Mesodermal cell (in vitro differentiated cells): Measurements from ENCODE around the gene LINGO4.

Experiments
- H3K27ac ChIP-seq: 2 replicates; pipeline ENCODE4 v1.7.0; 2013; ENCODE audit warnings: mild to moderate bottlenecking, low read depth, low read length, moderate library complexity; ENCODE audit not compliant: severe bottlenecking
- H3K36me3 ChIP-seq: 2 replicates; pipeline ENCODE4 v1.7.1; 2013; ENCODE audit warnings: mild to moderate bottlenecking, low read length, moderate library complexity; ENCODE audit not compliant: control insufficient read depth, insufficient read depth
- H3K4me1 ChIP-seq: one replicate; pipeline ENCODE4 v1.7.1; 2013; ENCODE audit warnings: mild to moderate bottlenecking, low read length; ENCODE audit not compliant: insufficient read depth, control insufficient read depth, poor library complexity, severe bottlenecking
- H3K4me3 ChIP-seq: 2 replicates; pipeline ENCODE4 v1.7.0; 2013; ENCODE audit warnings: low read length, control low read depth, mild to moderate bottlenecking; ENCODE audit not compliant: insufficient read depth, poor library complexity, severe bottlenecking; ENCODE audit errors: extremely low read depth
- H3K9me3 ChIP-seq: 2 replicates; pipeline ENCODE4 v1.7.1; 2013; ENCODE audit warnings: mild to moderate bottlenecking, low read length, moderate library complexity; ENCODE audit not compliant: control insufficient read depth
- WGBS, 2 experiments: methylation state at CpG; one replicate each; pipeline ENCODE4 v1.1.5; 2013; ENCODE audit warnings: missing lambda C conversion rate in 2 of 2; ENCODE audit not compliant: insufficient coverage in 2 of 2; 5-methylcytosine and 5-hydroxymethylcytosine counted together

The LINGO4 gene

DNA sequence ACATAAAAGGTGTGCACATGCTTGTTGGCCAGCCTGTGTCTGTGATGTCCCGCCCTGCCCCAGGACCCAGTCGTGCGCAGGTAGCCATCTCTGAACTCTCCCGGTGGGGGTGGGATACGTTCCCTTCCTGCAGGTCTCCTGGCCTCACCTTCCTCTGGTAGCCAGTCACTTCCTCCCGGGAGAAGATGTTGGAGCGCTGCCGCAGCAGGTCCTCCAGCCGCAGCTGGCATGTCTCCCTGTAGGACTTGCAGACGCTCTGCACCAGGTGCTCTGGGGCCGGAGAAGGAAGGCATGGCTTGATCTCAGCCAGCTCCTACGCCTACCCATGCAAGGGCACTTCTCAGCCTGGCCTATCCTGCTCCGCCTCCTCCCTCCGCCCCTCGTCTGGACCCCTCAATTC lies 9.2 kb upstream of the LINGO4 start:
- 89 to 97% methylated on average over 15 of the region's 15 CpGs for WGBS, 2 experiments
- H3K4me1 ChIP-seq: no peaks in the 10 kb centered on the region
- no peaks in the 10 kb centered on the region for H3K36me3 ChIP-seq
- H3K9me3 ChIP-seq: no peaks in the 10 kb centered on the region
- H3K27ac ChIP-seq: no peak overlapping the region
- no peak overlapping the region for H3K4me3 ChIP-seq

DNA sequence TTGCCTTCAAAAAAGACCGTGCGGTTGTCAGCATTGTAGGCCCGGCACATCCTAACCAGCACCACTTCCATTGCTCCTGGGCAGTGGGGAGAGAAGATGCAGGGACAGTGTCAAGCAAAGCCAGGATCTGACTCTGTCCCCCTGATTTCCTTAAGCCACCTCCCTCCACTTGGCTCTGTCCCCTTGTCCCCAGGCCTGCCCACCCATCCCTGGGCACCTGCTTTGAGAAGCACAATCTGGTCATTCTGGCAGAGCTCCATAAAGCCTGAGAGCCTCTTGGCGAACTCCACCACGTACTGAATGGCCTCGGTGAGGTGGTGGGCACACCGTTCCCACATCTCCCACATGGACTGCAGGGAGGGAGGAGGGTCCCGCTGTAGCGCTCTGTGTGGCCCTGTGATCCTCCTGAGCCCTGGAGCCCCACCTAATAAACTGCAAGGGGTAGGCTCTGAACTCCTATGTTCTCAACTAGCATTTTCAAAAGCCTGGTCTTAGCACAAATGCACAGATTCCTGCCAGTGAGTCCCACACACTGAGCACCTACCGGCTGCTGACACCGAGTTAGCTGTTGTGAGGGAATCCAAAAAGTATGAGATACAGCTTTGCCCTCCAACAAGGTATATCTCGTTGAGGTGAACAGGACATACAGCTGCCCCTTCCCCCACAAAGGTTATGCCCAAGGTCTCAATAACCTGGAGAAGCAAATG lies 8.2 kb upstream of the LINGO4 start:
- WGBS, 2 experiments: 87 to 96% methylated on average over 5 to 8 of the region's 12 CpGs
- Histone ChIP-seq H3K27ac (no peak overlapping the region), H3K9me3 (no peaks in the 10 kb centered on the region), H3K4me1 (no peaks in the 10 kb centered on the region), H3K4me3 (no peak overlapping the region), H3K36me3 (no peaks in the 10 kb centered on the region)

DNA sequence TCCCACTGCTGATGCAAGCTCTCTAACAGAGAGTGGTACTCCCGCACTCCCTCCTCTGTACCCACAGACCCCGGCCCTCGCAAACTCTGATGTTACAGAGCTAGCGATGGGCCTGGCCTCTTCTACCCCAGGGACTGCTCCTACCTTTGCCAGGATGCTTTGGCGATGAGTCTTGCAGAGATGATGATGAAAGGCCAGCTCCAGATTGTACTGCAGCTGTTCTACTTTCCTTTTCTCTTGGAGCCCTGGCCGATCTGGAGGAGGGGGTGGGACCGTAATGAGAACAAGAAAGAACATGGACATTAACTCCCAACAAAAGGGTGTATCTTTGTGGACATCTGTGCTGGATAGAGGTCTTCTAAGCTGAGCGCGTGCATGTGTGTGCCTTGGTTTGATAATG lies 6.0 kb upstream of the LINGO4 start:
- WGBS, 2 experiments: 86 to 97% methylated on average over 7 of the region's 9 CpGs
- Histone ChIP-seq H3K4me1 (no peaks in the 10 kb centered on the region), H3K27ac (no peak overlapping the region), H3K4me3 (no peak overlapping the region), H3K36me3 (no peaks in the 10 kb centered on the region), H3K9me3 (no peaks in the 10 kb centered on the region)

DNA sequence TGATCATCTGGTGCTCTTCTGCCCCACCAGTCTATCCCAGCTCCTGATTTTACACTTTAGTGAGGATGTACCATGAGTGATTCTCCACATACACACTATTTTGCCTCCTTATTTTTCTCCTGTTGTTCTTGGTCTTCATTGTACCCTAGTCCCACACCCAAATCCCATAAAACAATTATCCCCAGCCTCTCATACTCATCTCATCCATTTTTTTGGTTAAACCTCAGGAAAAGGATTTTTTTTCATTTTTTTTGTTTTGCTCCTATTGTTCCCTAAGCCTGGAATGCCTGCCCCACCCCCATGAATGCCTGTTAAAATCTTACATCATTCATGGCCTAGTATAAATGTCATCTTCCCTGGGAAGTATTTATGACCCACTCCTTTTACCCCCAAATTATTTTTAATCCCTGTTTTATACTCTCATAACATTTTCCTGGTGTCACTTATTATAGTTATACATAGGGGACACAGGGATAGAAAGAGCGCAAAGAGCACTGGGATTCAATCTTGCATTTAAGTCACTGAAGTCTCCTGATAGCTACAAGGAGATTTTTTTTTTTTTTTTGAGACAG lies 4.9 kb upstream of the LINGO4 start:
- Histone ChIP-seq H3K4me3 (no peak overlapping the region), H3K27ac (no peak overlapping the region), H3K9me3 (no peaks in the 10 kb centered on the region), H3K4me1 (no peaks in the 10 kb centered on the region), H3K36me3 (no peaks in the 10 kb centered on the region)
- WGBS, 2 experiments: 100% methylated on average over 1 of the region's 1 CpG

DNA sequence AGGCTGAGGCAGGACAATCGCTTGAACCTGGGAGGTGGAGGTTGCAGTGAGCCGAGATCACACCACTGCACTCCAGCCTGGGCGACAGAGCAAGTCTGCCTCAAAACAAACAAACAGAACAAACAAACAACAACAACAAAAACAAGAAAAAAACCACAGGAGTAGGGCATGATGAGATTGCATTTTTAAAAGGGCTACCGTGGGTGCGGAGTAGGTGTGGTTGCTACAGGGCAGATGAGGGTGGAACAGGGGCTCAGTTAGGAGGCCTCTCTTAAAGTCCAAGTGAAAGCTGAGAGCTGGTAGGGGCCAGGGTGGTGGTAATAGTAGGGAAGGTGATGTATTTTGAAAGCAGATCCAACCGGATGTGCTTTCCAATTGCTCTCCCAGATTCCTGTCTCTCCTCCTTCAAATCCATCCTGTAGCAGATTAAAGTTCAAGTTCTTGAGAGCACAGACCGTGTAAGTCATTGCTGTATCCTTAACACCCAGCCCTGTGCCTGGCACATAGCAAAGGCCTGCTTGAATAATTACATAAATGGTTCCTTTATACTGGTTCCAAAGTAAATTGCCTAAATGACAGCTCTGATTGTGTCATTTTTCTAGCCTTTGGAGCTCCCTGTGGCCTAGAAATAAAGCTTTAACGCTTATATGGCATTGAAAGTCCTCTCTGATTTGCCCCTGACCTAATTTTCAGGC lies 4.2 kb upstream of the LINGO4 start:
- no peaks in the 10 kb centered on the region for H3K9me3 ChIP-seq
- no peak overlapping the region for H3K27ac ChIP-seq
- no peak overlapping the region for H3K4me3 ChIP-seq
- H3K4me1 ChIP-seq: no peaks in the 10 kb centered on the region
- WGBS, 2 experiments: 63 to 91% methylated on average over 4 to 5 of the region's 8 CpGs
- H3K36me3 ChIP-seq: no peaks in the 10 kb centered on the region

DNA sequence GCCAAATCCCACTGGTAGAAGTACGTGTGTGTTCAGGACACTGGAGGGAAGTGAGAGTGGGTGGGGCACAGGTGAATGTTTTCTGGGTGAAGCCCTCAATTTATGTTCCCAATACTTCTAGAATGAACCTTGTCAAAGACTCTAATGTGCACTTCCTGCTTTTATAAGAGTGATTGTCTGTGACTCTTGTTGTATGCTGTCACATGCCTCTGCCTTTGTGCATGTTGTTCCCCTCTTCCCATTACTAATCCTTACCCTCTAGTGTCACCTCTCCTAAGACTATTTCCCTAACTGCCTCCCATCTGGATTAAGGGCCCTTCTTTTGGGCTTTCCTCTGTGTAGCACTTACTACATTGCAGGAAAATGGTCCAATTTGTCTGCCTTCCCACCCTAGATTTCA lies 2.5 kb upstream of the LINGO4 start:
- H3K27ac ChIP-seq: no peak overlapping the region
- H3K4me3 ChIP-seq: no peak overlapping the region
- WGBS, 2 experiments: no CpG with 5 or more reads among the region's 1 CpG
- no peaks in the 10 kb centered on the region for H3K36me3 ChIP-seq
- H3K4me1 ChIP-seq: no peaks in the 10 kb centered on the region
- H3K9me3 ChIP-seq: no peaks in the 10 kb centered on the region

DNA sequence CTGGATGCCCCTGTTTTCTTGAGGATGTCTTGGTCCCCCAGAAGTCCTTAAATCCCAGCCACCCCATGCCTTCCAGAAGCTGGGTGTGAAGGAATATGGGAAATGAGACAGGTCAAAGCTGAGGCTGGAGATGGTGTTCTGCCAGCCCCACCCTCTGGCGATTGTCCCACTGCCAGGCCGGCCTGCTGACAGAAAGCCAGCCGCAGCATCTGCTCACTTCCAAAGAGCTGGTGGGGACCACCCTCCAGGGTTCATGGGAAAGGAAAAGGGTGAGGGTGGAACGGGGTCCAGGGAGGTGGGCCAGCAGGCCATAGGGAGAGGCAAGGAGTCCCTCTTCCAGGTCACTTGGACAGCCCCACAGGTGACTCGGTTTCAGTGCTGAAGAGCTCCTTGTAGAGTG lies 1.9 kb upstream of the LINGO4 start:
- no peaks in the 10 kb centered on the region for H3K4me1 ChIP-seq
- no peak overlapping the region for H3K4me3 ChIP-seq
- no peaks in the 10 kb centered on the region for H3K9me3 ChIP-seq
- H3K27ac ChIP-seq: no peak overlapping the region
- H3K36me3 ChIP-seq: no peaks in the 10 kb centered on the region
- WGBS, 2 experiments: 94 to 97% methylated on average over 4 to 5 of the region's 5 CpGs

DNA sequence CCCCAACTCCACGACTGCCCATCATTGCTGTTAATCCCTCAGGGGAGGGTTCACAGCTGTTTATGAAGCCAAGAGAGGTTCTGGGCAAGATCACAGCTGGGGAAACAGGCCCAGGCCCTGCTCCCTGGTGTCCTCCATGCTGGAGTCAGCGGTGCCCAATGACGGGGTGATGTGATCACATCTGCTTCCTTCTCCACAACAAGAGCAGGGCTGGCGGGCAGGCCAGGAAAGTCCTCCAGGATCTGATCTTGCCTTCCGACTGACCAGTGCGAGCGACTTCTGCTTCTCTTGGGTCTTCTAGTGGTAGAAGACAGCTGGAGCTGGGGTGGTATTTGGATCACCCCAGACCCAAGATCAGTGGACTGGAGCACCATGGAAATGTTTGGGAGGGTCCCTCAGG lies 951 bp upstream of the LINGO4 start:
- Histone ChIP-seq H3K4me1 (no peaks in the 10 kb centered on the region), H3K9me3 (no peaks in the 10 kb centered on the region), H3K27ac (no peak overlapping the region), H3K36me3 (no peaks in the 10 kb centered on the region), H3K4me3 (no peak overlapping the region)
- 85 to 100% methylated on average over 2 of the region's 7 CpGs for WGBS, 2 experiments

DNA sequence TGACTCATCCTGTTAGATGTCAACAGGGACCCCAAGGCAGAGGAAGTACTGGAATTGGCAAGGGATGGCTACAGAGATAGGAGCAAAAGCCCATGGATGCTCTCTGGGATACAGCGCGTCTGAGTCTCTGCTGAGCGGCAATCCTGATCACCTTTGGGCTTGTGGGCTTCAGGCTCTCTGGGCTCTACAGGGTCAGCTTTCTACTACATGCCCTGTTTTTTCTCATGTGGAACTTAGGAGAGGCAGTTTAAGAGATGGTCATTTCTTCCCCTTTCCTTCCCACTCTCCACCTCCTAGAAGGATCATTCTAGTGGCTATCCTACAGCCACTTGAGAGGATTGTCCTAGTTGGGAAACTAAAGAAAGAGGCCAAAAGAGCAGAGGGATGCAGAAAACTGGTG lies 1.3 kb downstream of the LINGO4 start:
- Histone ChIP-seq H3K36me3 (no peaks in the 10 kb centered on the region), H3K4me3 (no peak overlapping the region), H3K9me3 (no peaks in the 10 kb centered on the region), H3K27ac (no peak overlapping the region), H3K4me1 (peaks cover 9% of the 10 kb centered on the region)
- WGBS, 2 experiments: 89 to 96% methylated on average over 3 of the region's 3 CpGs

DNA sequence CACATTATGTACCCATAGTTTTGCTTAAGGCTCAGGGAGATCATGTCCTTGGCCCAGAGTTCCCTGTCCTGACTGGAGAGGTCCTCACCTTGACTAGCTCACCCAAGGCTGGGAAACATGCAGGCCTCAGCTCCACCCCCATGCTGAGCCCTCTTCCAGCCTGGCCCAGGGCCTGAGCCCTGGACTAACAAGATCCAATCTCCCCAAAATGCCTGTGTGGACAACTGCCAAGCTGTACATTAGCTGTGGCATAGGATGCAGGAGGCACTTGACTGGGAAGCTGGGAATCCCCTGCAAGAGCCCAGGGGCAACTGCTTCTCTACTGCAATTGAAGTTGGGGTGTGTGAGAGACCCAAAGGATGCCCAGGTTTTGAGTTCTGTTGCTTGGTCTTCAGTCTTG lies 2.1 kb downstream of the LINGO4 start:
- peaks cover 9% of the 10 kb centered on the region for H3K4me1 ChIP-seq
- H3K36me3 ChIP-seq: no peaks in the 10 kb centered on the region
- no peak overlapping the region for H3K27ac ChIP-seq
- H3K4me3 ChIP-seq: no peak overlapping the region
- no peaks in the 10 kb centered on the region for H3K9me3 ChIP-seq

DNA sequence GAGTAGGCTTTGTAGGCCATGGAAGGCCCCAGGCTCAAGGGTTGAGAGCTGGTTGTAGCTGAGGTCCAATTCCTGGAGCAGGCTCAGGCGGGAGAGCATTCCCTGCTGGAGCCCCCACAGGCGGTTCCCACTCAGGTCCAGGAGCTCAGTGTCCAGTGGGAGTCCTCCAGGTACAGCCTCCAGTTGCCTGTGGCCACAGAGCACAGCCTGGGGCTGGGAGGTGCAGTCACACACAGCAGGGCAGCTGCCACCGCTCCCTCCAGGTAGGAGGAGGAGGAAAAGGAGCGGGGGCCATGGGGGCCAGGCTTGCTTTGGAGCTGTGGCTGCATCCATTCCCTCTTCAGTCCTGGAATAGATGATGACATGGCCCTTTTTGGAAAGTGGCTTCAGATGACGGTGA lies 2.8 kb downstream of the LINGO4 start:
- Histone ChIP-seq H3K9me3 (no peaks in the 10 kb centered on the region), H3K27ac (no peak overlapping the region), H3K4me1 (peaks cover 9% of the 10 kb centered on the region), H3K4me3 (no peak overlapping the region), H3K36me3 (no peaks in the 10 kb centered on the region)
- 88 to 96% methylated on average over 4 to 5 of the region's 5 CpGs for WGBS, 2 experiments
